WTC11 (cell line): ENCODE results near the gene MAMDC2. TPM values are rescaled to one million over a fixed set of nuclear protein-coding genes. Genes with fewer than 3 reads are reported as not detected.

ENCODE experiments used
- ATAC-seq: fragments of 200-7000 bp; cut with Tn5 transposase; 2 replicates; pipeline ENCODE4 v1.10.0; 2021; ENCODE audit warnings: mild to moderate bottlenecking, moderate library complexity
- CTCF ChIA-PET: fragments of 300-600 bp; sonication (Branson Sonifier 250); formaldehyde crosslinking; loops from one replicate; lab custom pipeline; 2021; ENCODE audit warnings: antibody characterized with exemption; lab: Charles Lee
- POLR2A ChIA-PET: fragments of 350-600 bp; sonication (Branson Sonifier 250); formaldehyde crosslinking; loops from one replicate; lab custom pipeline; 2021; ENCODE audit warnings: antibody characterized with exemption; lab: Charles Lee
- DNase-seq: peaks from one replicate; pipeline ENCODE4 v3.0.0; 2021; ENCODE audit warnings: low spot score
- H3K27ac Mint-ChIP-seq: 2 replicates; pipeline ENCODE4 v1.8.0; 2021; ENCODE audit warnings: mixed read lengths
- H3K27me3 Mint-ChIP-seq: 2 replicates; pipeline ENCODE4 v1.8.0; 2021; ENCODE audit warnings: low read depth, mild to moderate bottlenecking, moderate library complexity, mixed read lengths
- H3K36me3 Mint-ChIP-seq: 2 replicates; pipeline ENCODE4 v1.8.0; 2021; ENCODE audit warnings: mixed read lengths
- H3K4me1 Mint-ChIP-seq: 2 replicates; pipeline ENCODE4 v1.8.0; 2022; ENCODE audit warnings: mixed read lengths
- H3K4me3 Mint-ChIP-seq: 2 replicates; pipeline ENCODE4 v1.8.0; 2021; ENCODE audit warnings: mild to moderate bottlenecking, moderate library complexity, mixed read lengths
- H3K9me3 Mint-ChIP-seq: 2 replicates; pipeline ENCODE4 v1.8.0; 2021; ENCODE audit warnings: mixed read lengths
- ATF1 ChIP-seq: sonication (generic); formaldehyde crosslinking; IDR thresholded peaks from 2 replicates; pipeline ENCODE4 v1.8.1; 2023; ENCODE audit warnings: mild to moderate bottlenecking, moderate library complexity, missing genetic modification reagents
- ATF3 ChIP-seq: sonication (generic); formaldehyde crosslinking; conservative IDR thresholded peaks from 2 replicates; pipeline ENCODE4 v1.8.1; 2022; ENCODE audit warnings: mild to moderate bottlenecking, missing genetic modification reagents
- CREB1 ChIP-seq: sonication (generic); formaldehyde crosslinking; IDR thresholded peaks from 2 replicates; pipeline ENCODE4 v1.8.0; 2023; ENCODE audit warnings: mild to moderate bottlenecking, missing genetic modification reagents
- CREM ChIP-seq: sonication (generic); formaldehyde crosslinking; IDR thresholded peaks from 2 replicates; pipeline ENCODE4 v1.8.1; 2022; ENCODE audit warnings: mild to moderate bottlenecking, missing genetic modification reagents, moderate library complexity
- E2F1 ChIP-seq: sonication (generic); formaldehyde crosslinking; IDR thresholded peaks from 2 replicates; pipeline ENCODE4 v1.8.0; 2022; ENCODE audit warnings: mild to moderate bottlenecking, missing genetic modification reagents
- ETV6 ChIP-seq: sonication (generic); formaldehyde crosslinking; IDR thresholded peaks from 2 replicates; pipeline ENCODE4 v1.8.1; 2022; ENCODE audit warnings: mild to moderate bottlenecking, missing genetic modification reagents
- FOXK1 ChIP-seq: sonication (generic); formaldehyde crosslinking; IDR thresholded peaks from 2 replicates; pipeline ENCODE4 v1.8.0; 2022; ENCODE audit warnings: mild to moderate bottlenecking, moderate library complexity, missing genetic modification reagents
- GRHL2 ChIP-seq: fragments of 250-450 bp; sonication (Bioruptor Pico); IDR thresholded peaks from 2 replicates; pipeline ENCODE4 v1.8.0; 2022; ENCODE audit warnings: mild to moderate bottlenecking, moderate library complexity; ENCODE audit not compliant: insufficient replicate concordance, severe bottlenecking
- GTF2I ChIP-seq: fragments of 250-450 bp; sonication (Bioruptor Pico); conservative IDR thresholded peaks from 2 replicates; pipeline ENCODE4 v1.4.0; 2021; ENCODE audit warnings: mild to moderate bottlenecking
- IRF1 ChIP-seq: sonication (generic); formaldehyde crosslinking; IDR thresholded peaks from 2 replicates; pipeline ENCODE4 v1.8.0; 2023; ENCODE audit warnings: missing genetic modification reagents
- IRF2 ChIP-seq: sonication (generic); formaldehyde crosslinking; IDR thresholded peaks from 2 replicates; pipeline ENCODE4 v1.8.0; 2022; ENCODE audit warnings: low read depth, missing genetic modification reagents, borderline replicate concordance
- JAZF1 ChIP-seq: fragments of 250-450 bp; sonication (Bioruptor Pico); IDR thresholded peaks from 2 replicates; pipeline ENCODE4 v1.9.0; 2021; ENCODE audit warnings: moderate library complexity, mild to moderate bottlenecking, inconsistent platforms
- JUN ChIP-seq: sonication (generic); formaldehyde crosslinking; IDR thresholded peaks from 2 replicates; pipeline ENCODE4 v1.8.0; 2023; ENCODE audit warnings: mild to moderate bottlenecking, missing genetic modification reagents
- MYBL2 ChIP-seq: sonication (generic); formaldehyde crosslinking; IDR thresholded peaks from 2 replicates; pipeline ENCODE4 v1.8.1; 2023; ENCODE audit warnings: mild to moderate bottlenecking, moderate library complexity, missing genetic modification reagents
- NFE2L1 ChIP-seq: sonication (generic); formaldehyde crosslinking; IDR thresholded peaks from 2 replicates; pipeline ENCODE4 v1.8.1; 2023; ENCODE audit warnings: missing genetic modification reagents
- NR3C1 ChIP-seq: sonication (generic); formaldehyde crosslinking; conservative IDR thresholded peaks from 2 replicates; pipeline ENCODE4 v1.8.1; 2023; ENCODE audit warnings: low read depth, mild to moderate bottlenecking, missing genetic modification reagents
- SMAD4 ChIP-seq: sonication (generic); formaldehyde crosslinking; IDR thresholded peaks from 2 replicates; pipeline ENCODE4 v1.8.0; 2022; ENCODE audit warnings: mild to moderate bottlenecking, missing genetic modification reagents
- ZBTB21 ChIP-seq: sonication (generic); formaldehyde crosslinking; IDR thresholded peaks from 2 replicates; pipeline ENCODE4 v1.8.1; 2023; ENCODE audit warnings: mild to moderate bottlenecking, missing genetic modification reagents, borderline replicate concordance
- ZNF263 ChIP-seq: sonication (generic); formaldehyde crosslinking; IDR thresholded peaks from 2 replicates; pipeline ENCODE4 v1.8.1; 2022; ENCODE audit warnings: low read depth, mild to moderate bottlenecking, moderate library complexity, missing genetic modification reagents
- ZNF423 ChIP-seq: fragments of 250-450 bp; sonication (Bioruptor Pico); IDR thresholded peaks from 2 replicates; pipeline ENCODE4 v2.1.2; 2022; ENCODE audit warnings: mild to moderate bottlenecking, moderate library complexity
- ZNF512 ChIP-seq: sonication (generic); formaldehyde crosslinking; IDR thresholded peaks from 2 replicates; pipeline ENCODE4 v1.8.1; 2022; ENCODE audit warnings: missing genetic modification reagents, borderline replicate concordance
- total RNA-seq: library from RNA; stranded (reverse); gene quantifications from 3 replicates; pipeline ENCODE4 v1.2.3, GENCODE V29; 2021
- TF ChIP-seq, protein P1 (sequence below): sonication (generic); formaldehyde crosslinking; IDR thresholded peaks from 2 replicates; pipeline ENCODE4 v1.8.0; 2022; ENCODE audit warnings: mild to moderate bottlenecking, missing genetic modification reagents
- TF ChIP-seq, protein P2 (sequence below): sonication (generic); formaldehyde crosslinking; IDR thresholded peaks from 2 replicates; pipeline ENCODE4 v1.8.1; 2023; ENCODE audit warnings: mild to moderate bottlenecking, moderate library complexity, missing genetic modification reagents
- TF ChIP-seq, protein P3 (sequence below): sonication (generic); formaldehyde crosslinking; IDR thresholded peaks from 2 replicates; pipeline ENCODE4 v1.8.1; 2023; ENCODE audit warnings: mild to moderate bottlenecking, missing genetic modification reagents, moderate library complexity
- TF ChIP-seq, protein P4 (sequence below): fragments of 250-450 bp; sonication (Bioruptor Pico); IDR thresholded peaks from 2 replicates; pipeline ENCODE4 v2.1.2; 2022; ENCODE audit warnings: mild to moderate bottlenecking, moderate library complexity

The MAMDC2 gene
- total RNA-seq, 1 experiment from 2014 or later = 6.0 TPM

GRCh38 chr9:70030156-70030555, 13.5 kb upstream of the MAMDC2 start:
- POLR2A ChIA-PET = no interaction called here

DNA sequence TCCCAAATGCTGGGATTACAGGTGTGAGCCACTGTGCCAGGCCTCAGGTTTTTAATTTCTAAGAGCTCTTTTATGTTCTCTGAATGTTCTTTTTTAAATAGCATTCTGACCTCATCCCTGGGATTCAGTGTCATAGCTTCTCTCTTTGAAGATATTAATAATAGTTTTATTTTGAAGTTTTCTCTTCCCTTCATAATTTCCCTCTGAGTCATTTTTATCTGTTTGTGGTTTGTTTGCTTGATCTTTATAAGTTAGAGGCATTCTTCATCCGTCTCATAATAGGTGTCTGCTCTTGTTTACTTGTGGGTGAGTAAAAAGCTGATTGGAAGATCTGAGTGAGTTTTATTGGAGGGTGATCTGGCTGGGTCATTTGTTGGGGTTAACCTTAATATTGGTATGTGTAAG, 12.5 kb upstream of the MAMDC2 start:
- CTCF ChIA-PET = interaction anchor here (0.6 kb wide), 1 partner anchor 24 kb away, joined by 3 read pairs; no protein-coding TSS in a partner anchor
- Mint-ChIP-seq H3K4me3 (no peak overlapping the region), H3K27me3 (peaks cover 6% of the 10 kb centered on the region; the same call in 1 of the 2 replicates), H3K27ac (no peak overlapping the region), H3K4me1 (0 out of 2 replicates have a peak, but pooled peaks cover 3% of the 10 kb centered on the region), H3K9me3 (peaks cover 8% of the 10 kb centered on the region), H3K36me3 (peaks cover 1% of the 10 kb centered on the region)
- POLR2A ChIA-PET = no interaction called here
- TF ChIP-seq, protein P1, sequence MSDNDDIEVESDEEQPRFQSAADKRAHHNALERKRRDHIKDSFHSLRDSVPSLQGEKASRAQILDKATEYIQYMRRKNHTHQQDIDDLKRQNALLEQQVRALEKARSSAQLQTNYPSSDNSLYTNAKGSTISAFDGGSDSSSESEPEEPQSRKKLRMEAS (CRISPR knock-in tag) = no peak
- TF ChIP-seq ZNF263 (CRISPR knock-in tag) = no peak
- DNase-seq (no peak), ATAC-seq (no peak)

More at GRCh38 chr9:70030156-70030555, 13.5 kb upstream of the MAMDC2 start:
- H3K27ac Mint-ChIP-seq = no peak overlapping the region
- peaks cover 9% of the 10 kb centered on the region; the same call in 1 of the 2 replicates for H3K27me3 Mint-ChIP-seq
- H3K4me3 Mint-ChIP-seq = no peak overlapping the region
- ATAC-seq (no peak), DNase-seq (no peak)
- CTCF ChIA-PET = no interaction called here
- H3K9me3 Mint-ChIP-seq = peaks cover 18% of the 10 kb centered on the region
- H3K4me1 Mint-ChIP-seq = 0 out of 2 replicates have a peak, but pooled peaks cover 3% of the 10 kb centered on the region
- H3K36me3 Mint-ChIP-seq = peaks cover 11% of the 10 kb centered on the region
- no peak for TF ChIP-seq IRF2 (CRISPR knock-in tag)
- TF ChIP-seq ATF3 (CRISPR knock-in tag) = no peak
- no peak for TF ChIP-seq JUN (CRISPR knock-in tag)
- TF ChIP-seq ZNF423 (CRISPR knock-in tag) = no peak
- TF ChIP-seq ATF1 = no peak
- TF ChIP-seq CREM (CRISPR knock-in tag) = no peak
- TF ChIP-seq NR3C1 (CRISPR knock-in tag) = no peak
- TF ChIP-seq ZBTB21 (CRISPR knock-in tag) = no peak

GRCh38 chr9:70034271-70034711, 9.4 kb upstream of the MAMDC2 start:
- no peak for ATAC-seq
- CTCF ChIA-PET = interaction anchor here (1.4 to 3.3 kb wide), 2 partner anchors 8 to 77 kb away, joined by 4 to 10 read pairs; no protein-coding TSS in a partner anchor
- H3K4me3 Mint-ChIP-seq = no peak overlapping the region
- H3K27me3 Mint-ChIP-seq = peaks cover 6% of the 10 kb centered on the region
- H3K36me3 Mint-ChIP-seq = peaks cover 15% of the 10 kb centered on the region
- DNase-seq = no peak
- POLR2A ChIA-PET = no interaction called here
- peaks cover 26% of the 10 kb centered on the region for H3K9me3 Mint-ChIP-seq
- H3K27ac Mint-ChIP-seq = no peak overlapping the region
- 0 out of 2 replicates have a peak, but pooled peaks cover 3% of the 10 kb centered on the region for H3K4me1 Mint-ChIP-seq
- no peak for TF ChIP-seq CREB1
- TF ChIP-seq GTF2I (CRISPR knock-in tag) = no peak
- TF ChIP-seq, protein P2, sequence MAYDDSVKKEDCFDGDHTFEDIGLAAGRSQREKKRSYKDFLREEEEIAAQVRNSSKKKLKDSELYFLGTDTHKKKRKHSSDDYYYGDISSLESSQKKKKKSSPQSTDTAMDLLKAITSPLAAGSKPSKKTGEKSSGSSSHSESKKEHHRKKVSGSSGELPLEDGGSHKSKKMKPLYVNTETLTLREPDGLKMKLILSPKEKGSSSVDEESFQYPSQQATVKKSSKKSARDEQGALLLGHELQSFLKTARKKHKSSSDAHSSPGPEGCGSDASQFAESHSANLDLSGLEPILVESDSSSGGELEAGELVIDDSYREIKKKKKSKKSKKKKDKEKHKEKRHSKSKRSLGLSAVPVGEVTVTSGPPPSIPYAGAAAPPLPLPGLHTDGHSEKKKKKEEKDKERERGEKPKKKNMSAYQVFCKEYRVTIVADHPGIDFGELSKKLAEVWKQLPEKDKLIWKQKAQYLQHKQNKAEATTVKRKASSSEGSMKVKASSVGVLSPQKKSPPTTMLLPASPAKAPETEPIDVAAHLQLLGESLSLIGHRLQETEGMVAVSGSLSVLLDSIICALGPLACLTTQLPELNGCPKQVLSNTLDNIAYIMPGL (CRISPR knock-in tag) = no peak
- TF ChIP-seq ZNF512 (CRISPR knock-in tag) = no peak
- no peak for TF ChIP-seq SMAD4 (CRISPR knock-in tag)
- TF ChIP-seq, protein P3, sequence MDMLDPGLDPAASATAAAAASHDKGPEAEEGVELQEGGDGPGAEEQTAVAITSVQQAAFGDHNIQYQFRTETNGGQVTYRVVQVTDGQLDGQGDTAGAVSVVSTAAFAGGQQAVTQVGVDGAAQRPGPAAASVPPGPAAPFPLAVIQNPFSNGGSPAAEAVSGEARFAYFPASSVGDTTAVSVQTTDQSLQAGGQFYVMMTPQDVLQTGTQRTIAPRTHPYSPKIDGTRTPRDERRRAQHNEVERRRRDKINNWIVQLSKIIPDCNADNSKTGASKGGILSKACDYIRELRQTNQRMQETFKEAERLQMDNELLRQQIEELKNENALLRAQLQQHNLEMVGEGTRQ (CRISPR knock-in tag) = no peak
- TF ChIP-seq IRF1 = no peak
- TF ChIP-seq MYBL2 (CRISPR knock-in tag) = no peak
- TF ChIP-seq, protein P4, sequence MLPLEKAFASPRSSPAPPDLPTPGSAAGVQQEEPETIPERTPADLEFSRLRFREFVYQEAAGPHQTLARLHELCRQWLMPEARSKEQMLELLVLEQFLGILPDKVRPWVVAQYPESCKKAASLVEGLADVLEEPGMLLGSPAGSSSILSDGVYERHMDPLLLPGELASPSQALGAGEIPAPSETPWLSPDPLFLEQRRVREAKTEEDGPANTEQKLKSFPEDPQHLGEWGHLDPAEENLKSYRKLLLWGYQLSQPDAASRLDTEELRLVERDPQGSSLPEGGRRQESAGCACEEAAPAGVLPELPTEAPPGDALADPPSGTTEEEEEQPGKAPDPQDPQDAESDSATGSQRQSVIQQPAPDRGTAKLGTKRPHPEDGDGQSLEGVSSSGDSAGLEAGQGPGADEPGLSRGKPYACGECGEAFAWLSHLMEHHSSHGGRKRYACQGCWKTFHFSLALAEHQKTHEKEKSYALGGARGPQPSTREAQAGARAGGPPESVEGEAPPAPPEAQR (CRISPR knock-in tag) = no peak
- no peak for TF ChIP-seq GRHL2 (CRISPR knock-in tag)
- no peak for TF ChIP-seq E2F1
- TF ChIP-seq IRF2 (CRISPR knock-in tag) = no peak
- no peak for TF ChIP-seq ETV6
- TF ChIP-seq FOXK1 (CRISPR knock-in tag) = no peak
- TF ChIP-seq NFE2L1 (CRISPR knock-in tag) = no peak
- no peak for TF ChIP-seq JAZF1 (CRISPR knock-in tag)
